Smooth muscle cell (in vitro differentiated cells): ENCODE results near the gene ANKRD53. TPM values are rescaled to one million over a fixed set of nuclear protein-coding genes. Genes with fewer than 3 reads are reported as not detected.

Experiments used
- DNase-seq: peaks from one replicate; lab custom pipeline; 2025; ENCODE audit not compliant: unreplicated experiment; lab: John Stamatoyannopoulos, UW
- H2AFZ ChIP-seq: fragments of 200-600 bp; sonication (generic); 2 replicates; pipeline ENCODE4 v1.6.0; 2016; ENCODE audit warnings: antibody characterized with exemption, low read depth, mild to moderate bottlenecking
- H3F3A ChIP-seq: fragments of 200-600 bp; sonication (generic); 2 replicates; pipeline ENCODE4 v1.6.0; 2017; ENCODE audit warnings: antibody characterized with exemption, low read depth
- H3K27ac ChIP-seq: fragments of 200-600 bp; sonication (generic); 2 replicates; pipeline ENCODE4 v1.5.1; 2016; ENCODE audit warnings: low read depth, mild to moderate bottlenecking
- H3K27me3 ChIP-seq: fragments of 200-600 bp; sonication (generic); 2 replicates; pipeline ENCODE4 v1.6.1; 2016; ENCODE audit warnings: low read depth, mild to moderate bottlenecking
- H3K36me3 ChIP-seq: fragments of 200-600 bp; sonication (generic); 2 replicates; pipeline ENCODE4 v1.5.1; 2016; ENCODE audit warnings: low read depth
- H3K4me1 ChIP-seq: fragments of 200-600 bp; sonication (generic); 2 replicates; pipeline ENCODE4 v1.5.1; 2016; ENCODE audit warnings: low read depth
- H3K4me2 ChIP-seq: fragments of 200-600 bp; sonication (generic); 2 replicates; pipeline ENCODE4 v1.6.0; 2016; ENCODE audit warnings: mild to moderate bottlenecking
- H3K4me3 ChIP-seq: fragments of 200-600 bp; sonication (generic); 2 replicates; pipeline ENCODE4 v1.5.1; 2016; ENCODE audit warnings: mild to moderate bottlenecking
- H3K79me2 ChIP-seq: fragments of 200-600 bp; sonication (generic); 2 replicates; pipeline ENCODE4 v1.6.0; 2016; ENCODE audit warnings: low read depth, mild to moderate bottlenecking
- H3K9ac ChIP-seq: fragments of 200-600 bp; sonication (generic); 2 replicates; pipeline ENCODE4 v1.6.0; 2016; ENCODE audit warnings: low read depth
- H3K9me3 ChIP-seq: fragments of 200-600 bp; sonication (generic); replicated peaks from 2 replicates; pipeline ENCODE4 v1.5.1; 2016; ENCODE audit warnings: low read depth
- H4K20me1 ChIP-seq: fragments of 200-600 bp; sonication (generic); 2 replicates; pipeline ENCODE4 v1.6.0; 2016; ENCODE audit warnings: low read depth
- WGBS: methylation state at CpG from one replicate; pipeline ENCODE4 v1.1.7; 2016; ENCODE audit warnings: low lambda C conversion rate; 5-methylcytosine and 5-hydroxymethylcytosine counted together
- polyA plus RNA-seq: library from polyadenylated mRNA; unstranded; fragments of >200 nt; fragmentation: Nextera tagmentation; extraction: Ambion mirVana; gene quantifications from 2 replicates; pipeline ENCODE4 v1.2.1, GENCODE V29; 2016
- total RNA-seq: library from RNA; depleted of rRNA; stranded (reverse); fragments of >200 nt; gene quantifications from 2 replicates; pipeline ENCODE4 v1.2.3, GENCODE V29; 2014
- TF ChIP-seq, protein P1 (sequence below): fragments of 200-600 bp; sonication (generic); IDR thresholded peaks from 2 replicates; pipeline ENCODE4 v1.5.1; 2017; ENCODE audit warnings: borderline replicate concordance, mild to moderate bottlenecking, antibody characterized with exemption; ENCODE audit not compliant: insufficient read depth, poor library complexity, severe bottlenecking

Gene ANKRD53
- total and polyA plus RNA-seq, 2 experiments from 2014 or later: 1.3 to 1.9 TPM

DNA sequence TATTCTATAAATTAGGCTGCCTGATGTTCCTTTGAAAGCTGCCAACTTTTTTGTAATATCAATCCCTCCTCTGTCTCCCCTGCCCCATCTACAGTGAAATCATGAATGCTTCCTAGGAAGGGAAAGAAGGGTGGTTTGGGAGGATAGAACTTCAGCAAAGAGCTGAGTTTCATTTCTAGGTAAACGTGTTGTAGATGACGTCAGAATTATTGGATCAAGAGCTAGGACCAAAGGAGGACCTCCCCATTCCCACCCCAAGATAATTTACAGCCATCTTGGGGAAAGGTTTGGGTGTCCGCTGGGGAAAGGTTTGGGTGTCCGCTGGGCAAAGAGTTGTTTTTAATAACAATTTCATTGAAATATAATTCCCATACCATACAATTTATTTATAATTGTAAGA lies 11.2 kb upstream of the ANKRD53 start:
- Histone ChIP-seq H3K79me2 (no peaks in the 10 kb centered on the region), H3K4me3 (no peak overlapping the region), H3K4me1 (no peaks in the 10 kb centered on the region), H3K9ac (no peak overlapping the region), H2AFZ (no peak overlapping the region), H3K27me3 (peaks cover 93% of the 10 kb centered on the region), H3K36me3 (no peaks in the 10 kb centered on the region), H3K9me3 (no peaks in the 10 kb centered on the region), H4K20me1 (no peaks in the 10 kb centered on the region), H3K27ac (no peak overlapping the region), H3F3A (no peaks in the 10 kb centered on the region), H3K4me2 (no peak overlapping the region)
- WGBS: 68% methylated on average over 4 of the region's 4 CpGs
- DNase-seq: no peak
- TF ChIP-seq, protein P1, sequence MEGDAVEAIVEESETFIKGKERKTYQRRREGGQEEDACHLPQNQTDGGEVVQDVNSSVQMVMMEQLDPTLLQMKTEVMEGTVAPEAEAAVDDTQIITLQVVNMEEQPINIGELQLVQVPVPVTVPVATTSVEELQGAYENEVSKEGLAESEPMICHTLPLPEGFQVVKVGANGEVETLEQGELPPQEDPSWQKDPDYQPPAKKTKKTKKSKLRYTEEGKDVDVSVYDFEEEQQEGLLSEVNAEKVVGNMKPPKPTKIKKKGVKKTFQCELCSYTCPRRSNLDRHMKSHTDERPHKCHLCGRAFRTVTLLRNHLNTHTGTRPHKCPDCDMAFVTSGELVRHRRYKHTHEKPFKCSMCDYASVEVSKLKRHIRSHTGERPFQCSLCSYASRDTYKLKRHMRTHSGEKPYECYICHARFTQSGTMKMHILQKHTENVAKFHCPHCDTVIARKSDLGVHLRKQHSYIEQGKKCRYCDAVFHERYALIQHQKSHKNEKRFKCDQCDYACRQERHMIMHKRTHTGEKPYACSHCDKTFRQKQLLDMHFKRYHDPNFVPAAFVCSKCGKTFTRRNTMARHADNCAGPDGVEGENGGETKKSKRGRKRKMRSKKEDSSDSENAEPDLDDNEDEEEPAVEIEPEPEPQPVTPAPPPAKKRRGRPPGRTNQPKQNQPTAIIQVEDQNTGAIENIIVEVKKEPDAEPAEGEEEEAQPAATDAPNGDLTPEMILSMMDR: no peak

DNA sequence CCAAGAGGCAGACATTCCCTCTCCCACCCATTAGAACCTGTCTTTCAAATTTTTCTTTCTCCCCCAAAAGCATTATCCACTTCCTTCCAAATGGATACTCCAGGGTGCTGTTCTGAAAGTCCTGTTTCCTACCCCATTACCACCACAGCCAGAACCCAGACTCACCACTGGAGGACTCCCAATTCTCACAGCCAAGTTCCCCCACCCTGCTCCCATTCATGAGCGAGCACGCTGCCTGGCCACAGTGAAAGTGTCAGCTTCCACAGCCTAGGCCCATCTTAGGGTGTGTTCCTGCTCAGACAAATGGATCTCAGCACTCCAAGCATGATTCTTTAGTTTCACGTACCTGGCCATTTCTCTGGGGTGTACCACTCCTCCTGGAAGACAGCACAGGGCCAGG lies 3.8 kb upstream of the ANKRD53 start:
- Histone ChIP-seq H3K4me2 (no peak overlapping the region), H3K4me3 (no peak overlapping the region), H4K20me1 (no peaks in the 10 kb centered on the region), H3K9ac (no peak overlapping the region), H3K36me3 (no peaks in the 10 kb centered on the region), H2AFZ (no peak overlapping the region), H3K27ac (no peak overlapping the region), H3K27me3 (peaks cover 30% of the 10 kb centered on the region), H3K79me2 (no peaks in the 10 kb centered on the region), H3K4me1 (peaks cover 14% of the 10 kb centered on the region), H3F3A (no peaks in the 10 kb centered on the region), H3K9me3 (no peaks in the 10 kb centered on the region)
- 94% methylated on average over 3 of the region's 3 CpGs for WGBS
- DNase-seq: no peak
- TF ChIP-seq, protein P1: no peak

DNA sequence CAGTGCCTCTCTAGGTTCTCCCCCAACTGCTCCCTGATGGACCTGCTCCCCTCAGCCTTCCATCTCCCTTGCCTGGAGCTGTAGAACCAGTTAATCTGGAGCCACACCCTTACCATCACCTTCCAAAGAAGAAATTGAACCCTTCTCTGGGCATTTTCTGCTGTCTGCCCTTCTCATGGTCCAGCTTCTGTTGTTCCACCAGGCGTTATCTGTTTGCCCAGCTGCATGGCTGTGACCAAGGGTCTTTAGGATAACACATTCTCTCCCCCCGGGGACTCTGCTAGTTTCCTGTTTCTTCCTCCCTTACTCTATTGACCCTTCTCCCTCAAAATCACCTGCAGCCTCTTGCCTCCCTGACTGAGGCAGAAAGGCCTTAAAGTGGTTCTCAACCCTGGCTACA lies 3.2 kb upstream of the ANKRD53 start:
- H3K27ac ChIP-seq: no peak overlapping the region
- H3K36me3 ChIP-seq: no peaks in the 10 kb centered on the region
- 82% methylated on average over 2 of the region's 2 CpGs for WGBS
- H3K9me3 ChIP-seq: no peaks in the 10 kb centered on the region
- no peak for DNase-seq
- peaks cover 23% of the 10 kb centered on the region for H3K27me3 ChIP-seq
- no peaks in the 10 kb centered on the region for H3K79me2 ChIP-seq
- TF ChIP-seq, protein P1: no peak
- H3F3A ChIP-seq: no peaks in the 10 kb centered on the region
- H2AFZ ChIP-seq: no peak overlapping the region
- H3K4me3 ChIP-seq: no peak overlapping the region
- no peak overlapping the region for H3K9ac ChIP-seq
- no peaks in the 10 kb centered on the region for H4K20me1 ChIP-seq
- H3K4me2 ChIP-seq: no peak overlapping the region
- H3K4me1 ChIP-seq: peaks cover 14% of the 10 kb centered on the region

DNA sequence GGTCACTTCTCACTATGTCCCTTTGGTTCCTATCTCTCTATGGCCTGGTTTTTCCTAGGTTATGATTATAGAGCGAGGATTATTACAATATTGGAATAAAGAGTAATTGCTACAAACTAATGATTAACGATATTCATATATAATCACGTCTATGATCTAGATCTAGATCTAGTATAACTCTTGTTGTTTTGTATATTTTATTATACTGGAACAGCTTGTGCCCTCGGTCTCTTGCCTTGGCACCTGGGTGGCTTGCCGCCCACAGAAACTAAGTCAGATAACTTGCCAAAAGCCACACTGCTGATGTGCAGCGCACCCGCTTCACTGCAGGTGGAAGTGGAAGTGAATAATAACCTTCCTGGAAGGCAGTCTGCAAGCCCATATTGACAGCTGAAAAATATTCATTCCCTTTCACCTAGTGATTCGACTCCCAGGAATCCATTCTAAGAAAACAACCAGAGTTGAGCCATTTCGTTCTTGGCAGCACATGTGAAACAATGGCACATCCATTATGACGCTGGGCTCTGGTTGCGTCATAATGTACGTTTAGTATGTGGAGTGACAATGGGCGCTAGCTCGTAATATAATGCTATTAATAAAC lies 725 bp upstream of the ANKRD53 start:
- H3F3A ChIP-seq: no peaks in the 10 kb centered on the region
- peak overlapping the region; percentile 86 for H2AFZ ChIP-seq
- no peaks in the 10 kb centered on the region for H3K36me3 ChIP-seq
- WGBS: 39% methylated on average over 14 of the region's 14 CpGs
- H3K4me3 ChIP-seq: peak overlapping the region; percentile 68
- H4K20me1 ChIP-seq: no peaks in the 10 kb centered on the region
- no peaks in the 10 kb centered on the region for H3K79me2 ChIP-seq
- H3K9ac ChIP-seq: peak overlapping the region; percentile 42
- H3K27ac ChIP-seq: peak overlapping the region; percentile 82
- peak overlapping the region; percentile 93 for H3K4me2 ChIP-seq
- no peaks in the 10 kb centered on the region for H3K9me3 ChIP-seq
- TF ChIP-seq, protein P1: no peak
- no peak for DNase-seq
- H3K27me3 ChIP-seq: peaks cover under 1% of the 10 kb centered on the region
- H3K4me1 ChIP-seq: peaks cover 14% of the 10 kb centered on the region
